K562 (cell line): ENCODE measurements around the gene RETREG1. TPM values are rescaled to one million over a fixed set of nuclear protein-coding genes. Genes with fewer than 3 reads are reported as not detected.
A peak's percentile ranks its signal among the peaks of the same experiment; 100 is the strongest.

Experiments
- ATAC-seq: fragments of 200-7000 bp; cut with Tn5 transposase; 3 replicates; pipeline ENCODE4 v1.9.1; 2020; ENCODE audit warnings: moderate library complexity
- BruUV-seq: library from RNA; stranded (reverse); fragments of 400-500 nt; replicated peaks from 2 replicates; lab custom pipeline; 2021; lab: Mats Ljungman, UMichigan
- CTCF ChIA-PET: fragments of 300-600 bp; formaldehyde crosslinking; extraction: SDS; loops from one replicate; lab custom pipeline; 2021; ENCODE audit warnings: low intra/inter-chr PET ratio; lab: Yijun Ruan, JAX
- POLR2A ChIA-PET: fragments of 300-600, 350-650 bp; sonication (Branson Sonifier 250); formaldehyde crosslinking; extraction: SDS; loops from one replicate; lab custom pipeline; 2021; ENCODE audit warnings: antibody characterized with exemption, inconsistent platforms; lab: Yijun Ruan, JAX
- DNase-seq, 4 experiments: peaks; one replicate each; pipeline versions ENCODE4 v3.0.0 to v3.0.0-alpha.2; 2011 to 2018; ENCODE audit warnings: low spot score in 3 of 4, mixed read lengths in 3 of 4; ENCODE audit errors: extremely low read depth in 1 of 4
- FAIRE-seq: peaks from 2 replicates; lab custom pipeline; 2011; peaks lifted over from hg19 to GRCh38; lab: Jason Lieb, UNC
- H2AFZ ChIP-seq: 2 replicates; pipeline ENCODE4 v1.6.0; 2011; ENCODE audit warnings: low read depth, low read length, control low read depth, inconsistent platforms
- H3K27ac ChIP-seq: fragments of 200-600 bp; 3 replicates; pipeline ENCODE4 v1.8.0; 2011; ENCODE audit warnings: low read depth, mild to moderate bottlenecking, control low read depth, inconsistent platforms, low read length, moderate library complexity, mixed read lengths; ENCODE audit errors: extremely low read depth
- H3K27me3 ChIP-seq, 2 experiments: fragments of 300-600 bp in 1 of 2; 2 replicates in 1 of 2; 3 replicates in 1 of 2; pipeline versions ENCODE4 v1.6.0 to v1.8.0; 2011; ENCODE audit warnings: inconsistent platforms in 2 of 2, low read length in 2 of 2, mild to moderate bottlenecking in 1 of 2, mixed read lengths in 1 of 2, moderate library complexity in 1 of 2; ENCODE audit not compliant: control insufficient read depth in 2 of 2, insufficient read depth in 2 of 2
- H3K36me3 ChIP-seq: fragments of 300-600 bp; 3 replicates; pipeline ENCODE4 v1.8.0; 2011; ENCODE audit warnings: mild to moderate bottlenecking, low read length, inconsistent platforms; ENCODE audit not compliant: control insufficient read depth, insufficient read depth
- H3K4me1 ChIP-seq, 2 experiments: fragments of 200-600 bp in 1 of 2; replicated peaks in 1 of 2; 2 replicates in 1 of 2; 3 replicates in 1 of 2; pipeline versions ENCODE4 v1.5.1 to v1.8.0; 2011; ENCODE audit warnings: inconsistent platforms in 2 of 2, low read length in 2 of 2, mild to moderate bottlenecking in 1 of 2, mixed read lengths in 1 of 2, moderate library complexity in 1 of 2; ENCODE audit not compliant: control insufficient read depth in 2 of 2, insufficient read depth in 2 of 2
- H3K4me2 ChIP-seq: 2 replicates; pipeline ENCODE4 v1.6.1; 2011; ENCODE audit warnings: low read length, control low read depth, inconsistent platforms, mixed read lengths; ENCODE audit not compliant: insufficient read depth
- H3K4me3 ChIP-seq: fragments of 200-600 bp; sonication (generic), shearing (Covaris generic); 2 replicates; pipeline ENCODE4 v1.5.1; 2016; ENCODE audit warnings: control low read depth, inconsistent platforms
- H3K79me2 ChIP-seq: fragments of 200-600 bp; 3 replicates; pipeline ENCODE4 v1.8.0; 2011; ENCODE audit warnings: low read length, inconsistent platforms; ENCODE audit not compliant: control insufficient read depth, insufficient read depth
- H3K9ac ChIP-seq, 2 experiments: 2 replicates each; pipeline versions ENCODE4 v1.6.0 to v1.6.1; 2011; ENCODE audit warnings: low read depth in 2 of 2, low read length in 2 of 2, control low read depth in 1 of 2, inconsistent platforms in 1 of 2, mild to moderate bottlenecking in 1 of 2, mixed read lengths in 1 of 2; ENCODE audit not compliant: insufficient read depth in 1 of 2
- H3K9me1 ChIP-seq: one replicate; pipeline ENCODE4 v1.6.0; 2011; ENCODE audit warnings: inconsistent platforms, mild to moderate bottlenecking, low read length, moderate library complexity; ENCODE audit not compliant: control insufficient read depth, insufficient read depth
- H3K9me3 ChIP-seq: replicated peaks from 2 replicates; pipeline ENCODE4 v1.5.1; 2011; ENCODE audit warnings: low read depth, low read length, inconsistent platforms; ENCODE audit not compliant: control insufficient read depth, insufficient read depth
- H4K20me1 ChIP-seq: replicated peaks from 2 replicates; pipeline ENCODE4 v1.6.1; 2011; ENCODE audit warnings: low read length, inconsistent platforms, mixed read lengths; ENCODE audit not compliant: control insufficient read depth, insufficient read depth
- CEBPB ChIP-seq: fragments of 450-650 bp; IDR thresholded peaks from 2 replicates; pipeline ENCODE4 v1.6.1; 2016; ENCODE audit warnings: missing genetic modification characterization, missing compliant biosample characterization
- CEBPG ChIP-seq, 3 experiments: fragments of 200-800 bp in 1 of 3; sonication (Bioruptor generic) in 1 of 3; sonication (generic) in 1 of 3; formaldehyde crosslinking in 1 of 3; IDR thresholded peaks in 2 of 3; conservative IDR thresholded peaks in 1 of 3; 2 replicates each; pipeline versions ENCODE4 v1.6.1 to v1.8.0; 2016 to 2022; ENCODE audit warnings: missing compliant biosample characterization in 2 of 3, missing genetic modification characterization in 2 of 3, mild to moderate bottlenecking in 1 of 3, missing genetic modification reagents in 1 of 3
- NFIX ChIP-seq: fragments of 250-450 bp; sonication (Bioruptor Pico); IDR thresholded peaks from 2 replicates; pipeline ENCODE4 v1.4.0; 2020; ENCODE audit warnings: low read depth, mild to moderate bottlenecking, moderate library complexity
- ZNF583 ChIP-seq: fragments of 250-450 bp; sonication (Bioruptor Pico); IDR thresholded peaks from 2 replicates; pipeline ENCODE4 v1.4.0; 2020
- ZZZ3 ChIP-seq: fragments of 450-650 bp; IDR thresholded peaks from 2 replicates; pipeline ENCODE4 v1.6.1; 2016; ENCODE audit warnings: antibody characterized with exemption, mild to moderate bottlenecking, moderate library complexity
- WGBS: fragments of 100-300 bp; shearing (Covaris generic); methylation state at CpG from one replicate; pipeline ENCODE4 v1.1.6; 2016; ENCODE audit warnings: low coverage, mixed read lengths; ENCODE audit not compliant: insufficient coverage; ENCODE audit errors: missing lambda C conversion rate; 5-methylcytosine and 5-hydroxymethylcytosine counted together
- in situ Hi-C: fragments of 300-500 bp; cut with MboI; formaldehyde crosslinking; loops from 4 replicates; pipeline ENCODE4 v1.15.0; 2018; ENCODE audit warnings: inconsistent platforms, mixed read lengths
- intact Hi-C: fragments of 100-400 bp; cut with micrococcal nuclease; formaldehyde crosslinking; loops from 2 replicates; pipeline ENCODE4 v1.14.2; 2022
- polyA plus RNA-seq, 8 experiments: library from polyadenylated mRNA; depleted of rRNA in 4 of 8; stranded (reverse) in 5 of 8; unstranded in 3 of 8; fragments of >200 nt; fragmentation: Nextera tagmentation in 2 of 8; fragmentation: Illumina TruSeq in 1 of 8; extraction: Ambion mirVana in 2 of 8; extraction: Trizol in 1 of 8; gene quantifications; 2 replicates each; pipeline versions ENCODE4 v1.2.1 to v1.2.3, GENCODE V29; 2011 to 2014; ENCODE audit warnings: inconsistent platforms in 1 of 8, missing spikeins in 1 of 8
- total RNA-seq, 7 experiments: library from RNA; depleted of rRNA in 6 of 7; stranded (reverse); fragments of >200 nt in 6 of 7; fragmentation: Illumina TruSeq in 2 of 7; extraction: Trizol in 2 of 7; gene quantifications; 2 replicates each; pipeline versions ENCODE4 v1.2.1 to v1.2.3, GENCODE V29; 2011 to 2021; ENCODE audit warnings: low replicate concordance in 1 of 7
- TF ChIP-seq, protein P1 (sequence below): sonication (generic); formaldehyde crosslinking; IDR thresholded peaks from 2 replicates; pipeline ENCODE4 v1.8.0; 2022; ENCODE audit warnings: mild to moderate bottlenecking, missing genetic modification reagents, borderline replicate concordance

Gene RETREG1
- total and polyA plus RNA-seq, 9 of the 15 experiments (the other 6 are each of a cell fraction or from before 2014, with no cell fraction given), result 0.01 to 0.20 (median 0.08) TPM; not detected in 5

DNA sequence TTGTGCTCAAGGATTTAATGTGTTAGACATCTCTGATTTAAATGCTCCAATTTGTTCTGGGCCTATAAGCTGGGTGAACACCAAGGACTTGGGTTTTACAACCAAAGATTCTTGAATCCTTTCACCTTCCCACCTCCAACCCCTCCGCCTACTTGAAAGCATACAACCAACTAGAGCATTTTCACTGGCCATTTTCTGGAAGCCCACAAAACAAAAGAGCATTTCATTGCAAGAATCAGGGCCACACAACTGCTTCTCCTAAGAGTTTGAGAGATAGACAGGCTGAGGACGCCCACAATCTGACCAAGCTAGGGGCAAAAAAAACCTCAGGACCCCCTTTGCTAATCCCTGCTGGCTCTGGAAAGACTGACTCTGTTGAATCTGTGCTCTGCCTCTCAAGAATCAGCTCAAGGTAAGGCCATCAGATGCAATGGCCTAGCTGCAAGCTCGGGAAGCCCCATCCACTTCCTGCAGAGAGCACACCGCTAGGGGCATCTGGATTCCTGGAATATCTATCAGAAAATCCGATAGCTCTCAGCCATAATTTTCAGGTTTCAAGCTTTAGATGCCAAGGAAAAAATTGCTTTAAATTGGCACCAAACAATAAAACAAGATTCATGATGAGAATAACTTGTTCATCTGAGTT, 57.7 kb downstream of the RETREG1 start (continued):
- TF ChIP-seq, protein P1, sequence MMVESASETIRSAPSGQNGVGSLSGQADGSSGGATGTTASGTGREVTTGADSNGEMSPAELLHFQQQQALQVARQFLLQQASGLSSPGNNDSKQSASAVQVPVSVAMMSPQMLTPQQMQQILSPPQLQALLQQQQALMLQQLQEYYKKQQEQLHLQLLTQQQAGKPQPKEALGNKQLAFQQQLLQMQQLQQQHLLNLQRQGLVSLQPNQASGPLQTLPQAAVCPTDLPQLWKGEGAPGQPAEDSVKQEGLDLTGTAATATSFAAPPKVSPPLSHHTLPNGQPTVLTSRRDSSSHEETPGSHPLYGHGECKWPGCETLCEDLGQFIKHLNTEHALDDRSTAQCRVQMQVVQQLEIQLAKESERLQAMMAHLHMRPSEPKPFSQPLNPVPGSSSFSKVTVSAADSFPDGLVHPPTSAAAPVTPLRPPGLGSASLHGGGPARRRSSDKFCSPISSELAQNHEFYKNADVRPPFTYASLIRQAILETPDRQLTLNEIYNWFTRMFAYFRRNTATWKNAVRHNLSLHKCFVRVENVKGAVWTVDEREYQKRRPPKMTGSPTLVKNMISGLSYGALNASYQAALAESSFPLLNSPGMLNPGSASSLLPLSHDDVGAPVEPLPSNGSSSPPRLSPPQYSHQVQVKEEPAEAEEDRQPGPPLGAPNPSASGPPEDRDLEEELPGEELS, result no peak
- no peak for TF ChIP-seq NFIX (CRISPR knock-in tag)
- TF ChIP-seq, all 486 proteins: peak for 0

DNA sequence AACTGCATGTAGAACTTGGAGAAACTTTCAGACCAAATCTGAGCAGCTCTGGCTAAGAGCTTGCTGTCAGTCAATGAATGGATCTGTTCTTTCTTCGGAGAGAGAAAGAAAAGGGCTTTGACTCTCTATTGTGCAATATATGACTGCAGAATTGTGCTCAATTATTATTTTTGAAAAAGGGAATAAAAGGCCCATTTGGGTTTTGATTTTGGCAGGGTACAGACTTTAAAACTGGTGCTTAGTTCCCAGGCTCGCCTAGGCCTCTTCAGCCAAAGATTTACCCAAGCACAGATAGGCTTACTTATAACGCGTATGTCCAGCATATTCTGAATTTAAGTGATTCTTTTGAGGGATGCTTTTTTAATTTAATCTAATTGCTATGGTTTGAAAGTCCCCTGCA, 59.3 kb downstream of the RETREG1 start:
- 43% methylated on average over 4 of the region's 4 CpGs for WGBS

More for the DNA sequence above, 59.3 kb downstream of the RETREG1 start:
- POLR2A ChIA-PET, result no interaction called here
- BruUV-seq, result no TSS peak
- Histone ChIP-seq H3K27me3 (peaks cover 4 to 6% of the 10 kb centered on the region in 2 experiments; a peak in 2 of 5 replicates), H3K36me3 (no peaks in the 10 kb centered on the region)
- in situ Hi-C loops, result no loop called here
- CTCF ChIA-PET, result no interaction called here
- peak; percentile 71 for TF ChIP-seq CEBPB (tag)
- no peak for TF ChIP-seq ZZZ3
- TF ChIP-seq ZNF583 (CRISPR knock-in tag), result no peak
- TF ChIP-seq CEBPG (CRISPR knock-in tag; IDR thresholded peaks at IDR 0.05), result no peak
- peak in 1 of 2 experiments; percentile 82; a peak in 2 of 4 replicates for TF ChIP-seq CEBPG (tag; conservative IDR thresholded peaks at IDR 0.05 in 1 of 2, IDR thresholded peaks at IDR 0.05 in 1 of 2)
- TF ChIP-seq, all 486 proteins: peak for 2
- H4K20me1 ChIP-seq, result no peaks in the 10 kb centered on the region
- H2AFZ ChIP-seq, result no peak overlapping the region
- ATAC-seq (no peak), DNase-seq (no peak), FAIRE-seq (no peak)
- H3K9me3 ChIP-seq, result no peaks in the 10 kb centered on the region
- H3K4me1 ChIP-seq, result no peaks in the 10 kb centered on the region
- no peak overlapping the region for H3K27ac ChIP-seq
- no peak overlapping the region for H3K9ac ChIP-seq
- H3K9me1 ChIP-seq, result no peaks in the 10 kb centered on the region
- H3K4me3 ChIP-seq, result no peak overlapping the region
- no peaks in the 10 kb centered on the region for H3K79me2 ChIP-seq
- no peak overlapping the region for H3K4me2 ChIP-seq
- intact Hi-C loops, result no loop called here
